AG20443 (cell line): Measurements from ENCODE around the gene DUS1L.

Source experiments
- DNase-seq: peaks from one replicate; pipeline ENCODE4 v3.0.0; 2012; ENCODE audit warnings: low spot score, mixed read lengths

The DUS1L gene

GRCh38 chr17:82055023-82055964 lies 10.3 kb downstream of the DUS1L start:
- no peak for DNase-seq

- DNase-seq = no peak
Measured at GRCh38 chr17:82054351-82055022, 11.1 kb downstream of the DUS1L start.

GRCh38 chr17:82053556-82054263 lies 11.9 kb downstream of the DUS1L start:
- no peak for DNase-seq

GRCh38 chr17:82053130-82053529 lies 12.5 kb downstream of the DUS1L start:
- DNase-seq = no peak

GRCh38 chr17:82052638-82053059 lies 13.0 kb downstream of the DUS1L start:
- peak; percentile 30 for DNase-seq

GRCh38 chr17:82051776-82052637 lies 13.6 kb downstream of the DUS1L start, which contains the start of the genes GPS1 and RFNG:
Gene GPS1, plus strand, starts transcription at chr17:82051898. Its CDS starts 34 bp downstream, at chr17:82051932.
Gene RFNG, minus strand, starts transcription at chr17:82051811. Its CDS starts 45 bp downstream, at chr17:82051766.
- peak; percentile 92 for DNase-seq

GRCh38 chr17:82050761-82051641 lies 14.6 kb downstream of the DUS1L start:
- peak; percentile 59 for DNase-seq

- no peak for DNase-seq
Measured at GRCh38 chr17:82050152-82050760, 15.3 kb downstream of the DUS1L start.

- DNase-seq = no peak
Measured at GRCh38 chr17:82049521-82049971, 16.1 kb downstream of the DUS1L start.

- no peak for DNase-seq
Measured at GRCh38 chr17:82049106-82049505, 16.5 kb downstream of the DUS1L start.

- DNase-seq = no peak
Measured at GRCh38 chr17:82048571-82048971, 17.0 kb downstream of the DUS1L start.

- DNase-seq = no peak
Measured at GRCh38 chr17:82047914-82048570, 17.6 kb downstream of the DUS1L start.

GRCh38 chr17:82047379-82047778 lies 18.2 kb downstream of the DUS1L start:
- DNase-seq = no peak

GRCh38 chr17:82046903-82047302 lies 18.7 kb downstream of the DUS1L start:
- no peak for DNase-seq

- DNase-seq = no peak
Measured at GRCh38 chr17:82045936-82046484, 19.6 kb downstream of the DUS1L start.

GRCh38 chr17:82043507-82043906 lies 22.1 kb downstream of the DUS1L start:
- DNase-seq = no peak

GRCh38 chr17:82042649-82043048 lies 23.0 kb downstream of the DUS1L start:
- no peak for DNase-seq

GRCh38 chr17:82041144-82041814 lies 24.3 kb downstream of the DUS1L start:
- DNase-seq = no peak
